NCI-H460 (cell line): ENCODE data around the gene ABHD10. TPM values are rescaled to one million over a fixed set of nuclear protein-coding genes. Genes with fewer than 3 reads are reported as not detected.
"Not testable (repeated sequence)": the region's sequence is repeated elsewhere in the genome, so short reads cannot be mapped to it uniquely, and the experiment has no call there.

Source experiments
- DNase-seq: peaks from one replicate; pipeline ENCODE4 v3.0.0-alpha.2; 2016; ENCODE audit warnings: low read depth; ENCODE audit errors: extremely low read depth
- total RNA-seq: library from RNA; depleted of rRNA; stranded (reverse); fragments of >200 nt; shearing (Covaris generic); gene quantifications from 2 replicates; pipeline ENCODE4 v1.2.3, GENCODE V29; 2014; rRNA removed

Gene ABHD10
- total RNA-seq, 1 experiment from 2014 or later: 68.6 TPM

GRCh38 chr3:112020674-112021085 lies 41.9 kb downstream of the ABHD10 start:
- no peak for DNase-seq

- DNase-seq: no peak
Observed at GRCh38 chr3:112027142-112027541, 48.3 kb downstream of the ABHD10 start.

DNA sequence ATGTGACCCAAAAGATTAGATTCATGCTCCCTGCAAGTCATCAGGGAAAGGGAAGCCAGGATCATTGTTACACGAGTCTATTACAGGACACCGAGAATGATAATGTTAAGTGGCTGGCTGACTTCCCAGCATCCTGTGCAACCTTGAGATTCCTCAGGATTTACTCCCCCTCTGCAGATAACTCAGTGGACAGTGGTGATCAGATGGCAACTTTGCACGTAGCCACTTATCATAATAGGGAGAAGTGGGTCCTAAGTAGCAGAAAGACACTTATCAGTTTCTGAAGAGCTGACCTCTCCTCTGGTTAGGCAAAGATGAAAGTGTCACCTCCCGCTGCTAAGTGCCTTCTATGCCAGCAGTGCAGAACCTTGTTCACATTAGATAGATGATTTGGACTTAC lies 49.0 kb downstream of the ABHD10 start:
- DNase-seq: no peak

DNA sequence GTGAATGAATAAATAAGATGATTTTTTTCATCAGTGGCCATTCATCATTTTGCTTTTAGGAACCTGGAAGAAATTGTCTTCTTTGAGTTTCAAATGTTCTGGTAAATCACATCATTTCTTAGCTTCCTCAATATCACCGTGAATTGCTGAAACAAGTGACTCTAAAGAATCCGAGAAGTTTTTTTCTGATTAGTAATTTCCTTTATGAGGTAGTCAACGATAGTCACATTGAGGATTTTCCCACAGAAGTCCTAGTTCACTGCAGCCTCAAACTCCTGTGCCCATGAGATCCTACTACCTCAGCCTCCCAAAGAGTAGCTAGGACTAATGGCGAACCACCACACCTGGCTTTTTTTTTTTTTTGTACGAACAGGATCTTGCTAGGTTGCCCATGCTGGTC lies 52.1 kb downstream of the ABHD10 start:
- no peak for DNase-seq

DNA sequence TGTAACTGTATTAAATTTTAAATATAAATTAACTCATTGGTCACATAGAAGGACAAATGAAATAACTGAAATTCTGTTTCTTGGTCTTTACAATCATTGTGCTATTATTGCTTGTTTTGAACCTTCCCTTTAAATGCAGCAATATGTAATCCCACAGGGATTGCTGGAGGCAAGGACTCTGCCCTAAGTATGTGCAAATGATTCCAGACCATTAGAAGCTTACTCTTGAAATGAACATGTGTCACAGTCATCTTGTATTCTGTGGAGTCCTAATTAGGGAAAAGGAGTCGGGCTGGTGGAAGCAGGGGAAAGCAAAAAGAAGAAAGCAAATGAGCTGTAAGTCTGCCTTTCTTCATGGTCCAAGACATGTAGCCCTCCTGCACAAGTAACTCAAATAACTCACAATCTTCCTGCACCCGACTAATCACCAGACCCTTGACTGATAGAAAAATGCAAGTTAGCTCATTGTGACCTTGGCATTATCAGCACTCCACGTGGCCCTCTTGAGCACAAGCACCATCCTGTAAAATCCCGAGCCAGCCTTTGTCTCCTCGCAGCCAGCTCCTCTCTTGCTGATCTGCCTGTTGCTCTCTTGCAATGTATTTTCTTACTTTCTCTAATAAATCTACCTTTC lies 53.4 kb downstream of the ABHD10 start:
- no peak for DNase-seq

- no peak for DNase-seq
Observed at GRCh38 chr3:112034436-112034835, 55.6 kb downstream of the ABHD10 start, which contains the start of gene TMPRSS7. TMPRSS7 (plus strand) TSS chr3:112034736; CDS start chr3:112034846, 110 bp downstream.

DNA sequence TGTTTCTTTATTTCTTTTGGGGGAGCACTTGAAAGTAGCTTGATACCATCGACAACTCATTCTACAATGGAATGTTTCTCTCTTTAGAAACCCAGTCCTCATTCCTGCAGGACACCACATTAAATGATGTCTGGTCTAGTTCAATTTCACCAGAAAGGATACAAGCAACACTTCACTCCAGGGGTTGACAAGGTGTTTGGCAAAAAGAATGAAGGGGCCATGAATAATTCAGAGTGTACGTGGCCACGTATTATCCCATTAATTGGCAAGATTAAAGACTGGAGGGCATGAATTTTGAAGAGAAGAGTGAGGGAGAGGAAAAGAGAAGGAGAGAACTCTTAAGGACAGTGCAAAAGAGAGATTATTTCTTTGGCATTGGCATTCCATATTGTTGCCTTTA lies 56.4 kb downstream of the ABHD10 start:
- DNase-seq: no peak

- DNase-seq: not testable (repeated sequence)
Observed at GRCh38 chr3:112037194-112037593, 58.4 kb downstream of the ABHD10 start.

GRCh38 chr3:112038863-112039262 lies 60.0 kb downstream of the ABHD10 start:
- no peak for DNase-seq

DNA sequence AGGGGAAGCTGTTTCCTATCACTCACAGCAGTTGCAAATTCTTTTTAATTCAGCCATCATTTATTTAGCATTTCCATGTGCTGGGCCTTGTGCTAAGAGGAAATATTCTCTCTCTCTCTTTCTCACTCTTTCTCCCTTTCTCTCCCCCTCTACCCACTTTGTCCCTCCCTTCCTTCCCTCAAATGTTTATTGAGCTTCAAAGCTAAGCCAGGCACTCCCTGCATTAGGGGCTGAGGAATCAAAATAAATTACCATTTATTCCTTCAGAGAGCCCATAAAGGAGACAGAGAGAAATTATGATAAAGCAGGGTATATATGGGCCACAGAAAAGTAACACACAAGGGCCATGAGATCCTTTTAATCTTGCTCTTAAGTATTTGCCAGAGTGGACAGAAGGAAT lies 62.5 kb downstream of the ABHD10 start:
- DNase-seq: no peak

DNA sequence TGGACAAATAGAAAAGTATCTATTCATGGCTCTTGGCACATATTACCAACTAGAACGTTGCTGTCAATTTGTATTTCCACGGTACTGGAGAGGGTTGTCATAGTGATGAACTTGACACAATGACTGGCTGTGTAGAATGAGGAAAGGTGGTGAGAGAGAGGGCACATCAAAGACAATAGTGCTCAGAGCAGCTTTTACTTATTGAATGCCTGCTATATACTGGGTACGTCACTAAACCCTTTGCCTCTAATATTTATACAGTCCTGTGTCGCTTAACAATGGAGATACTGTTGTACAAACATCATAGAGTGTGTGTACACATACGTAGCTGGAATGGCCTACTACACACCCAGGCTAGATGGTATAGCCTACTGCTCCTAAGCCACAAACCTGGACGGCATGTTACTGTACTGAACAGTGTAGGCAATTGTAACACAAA lies 64.0 kb downstream of the ABHD10 start:
- DNase-seq: no peak

Other genes starting within 250 kb of the ABHD10 start
- 8.3 and 9.1 TPM in 2 replicates for gene PHLDB2, start 119.8 kb upstream of the ABHD10 start, total RNA-seq
- not detected in 2 replicates for gene TAGLN3, start 19.9 kb downstream of the ABHD10 start, total RNA-seq
- gene TMPRSS7, start 55.7 kb downstream of the ABHD10 start, total RNA-seq: 0.05 TPM in 1 of 2 replicates, not detected in the other
- 2.7 and 2.9 TPM in 2 replicates for gene C3orf52, start 107.4 kb downstream of the ABHD10 start, total RNA-seq
- gene GCSAM, start 154.2 kb downstream of the ABHD10 start, total RNA-seq: not detected in 2 replicates